ENCODE data around the gene PARD3B.

PARD3B gene

GRCh38 chr2:204886713-204887112 is 341.4 kb downstream of the PARD3B start:
- Histone ChIP-seq H4K20me1 (ENCODE audit: insufficient read depth, low read length) (no peaks in the 10 kb centered on the region), H3K36me3 (replicated peaks; ENCODE audit: insufficient read depth, low read length) (no peaks in the 10 kb centered on the region), H3K9ac (ENCODE audit: low read length) (no peak overlapping the region)

GRCh38 chr2:204888222-204888621 is 342.9 kb downstream of the PARD3B start:
- no peaks in the 10 kb centered on the region for H3K9me2 ChIP-seq (replicated peaks; ENCODE audit: insufficient read depth, low read length)
- H3K79me2 ChIP-seq (ENCODE audit: low read length): no peaks in the 10 kb centered on the region
- no peak overlapping the region for H3K9ac ChIP-seq (ENCODE audit: low read length)
- H2AFZ ChIP-seq (ENCODE audit: low read length): no peak overlapping the region
- H3K4me2 ChIP-seq (ENCODE audit: low read depth, low read length): no peak overlapping the region
- H3K4me3 ChIP-seq (ENCODE audit: low read length): no peak overlapping the region
- no peaks in the 10 kb centered on the region for H3K36me3 ChIP-seq (replicated peaks; ENCODE audit: insufficient read depth, low read length)
- no peaks in the 10 kb centered on the region for H3F3A ChIP-seq (ENCODE audit: insufficient read depth, low read length)
- TF ChIP-seq EZH2 (optimal IDR thresholded peaks at IDR 0.05; ENCODE audit: low read depth, low read length) (no peak), EZH2phosphoT487 (IDR thresholded peaks at IDR 0.05; ENCODE audit: low read length) (no peak)
- TF ChIP-seq, protein P1, sequence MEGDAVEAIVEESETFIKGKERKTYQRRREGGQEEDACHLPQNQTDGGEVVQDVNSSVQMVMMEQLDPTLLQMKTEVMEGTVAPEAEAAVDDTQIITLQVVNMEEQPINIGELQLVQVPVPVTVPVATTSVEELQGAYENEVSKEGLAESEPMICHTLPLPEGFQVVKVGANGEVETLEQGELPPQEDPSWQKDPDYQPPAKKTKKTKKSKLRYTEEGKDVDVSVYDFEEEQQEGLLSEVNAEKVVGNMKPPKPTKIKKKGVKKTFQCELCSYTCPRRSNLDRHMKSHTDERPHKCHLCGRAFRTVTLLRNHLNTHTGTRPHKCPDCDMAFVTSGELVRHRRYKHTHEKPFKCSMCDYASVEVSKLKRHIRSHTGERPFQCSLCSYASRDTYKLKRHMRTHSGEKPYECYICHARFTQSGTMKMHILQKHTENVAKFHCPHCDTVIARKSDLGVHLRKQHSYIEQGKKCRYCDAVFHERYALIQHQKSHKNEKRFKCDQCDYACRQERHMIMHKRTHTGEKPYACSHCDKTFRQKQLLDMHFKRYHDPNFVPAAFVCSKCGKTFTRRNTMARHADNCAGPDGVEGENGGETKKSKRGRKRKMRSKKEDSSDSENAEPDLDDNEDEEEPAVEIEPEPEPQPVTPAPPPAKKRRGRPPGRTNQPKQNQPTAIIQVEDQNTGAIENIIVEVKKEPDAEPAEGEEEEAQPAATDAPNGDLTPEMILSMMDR (IDR thresholded peaks at IDR 0.05; ENCODE audit: low read length): no peak
- no peaks in the 10 kb centered on the region for H3K27me3 ChIP-seq (replicated peaks; ENCODE audit: insufficient read depth, low read length)
- no peaks in the 10 kb centered on the region for H3K4me1 ChIP-seq (ENCODE audit: low read length)
- no peaks in the 10 kb centered on the region for H4K20me1 ChIP-seq (ENCODE audit: insufficient read depth, low read length)
- no peak overlapping the region for H3K27ac ChIP-seq (ENCODE audit: low read length)
- no peaks in the 10 kb centered on the region for H3K9me3 ChIP-seq (replicated peaks; ENCODE audit: insufficient read depth, low read length)
- DNase-seq: no peak

More at GRCh38 chr2:204886713-204887112, 341.4 kb downstream of the PARD3B start:
- no peak overlapping the region for H3K4me2 ChIP-seq (ENCODE audit: low read depth, low read length)
- no peak overlapping the region for H3K4me3 ChIP-seq (ENCODE audit: low read length)
- no peaks in the 10 kb centered on the region for H3K9me3 ChIP-seq (replicated peaks; ENCODE audit: insufficient read depth, low read length)
- no peak for DNase-seq
- TF ChIP-seq, protein P1 (IDR thresholded peaks at IDR 0.05; ENCODE audit: low read length): no peak
- TF ChIP-seq EZH2phosphoT487 (IDR thresholded peaks at IDR 0.05; ENCODE audit: low read length): no peak
- no peak for TF ChIP-seq EZH2 (optimal IDR thresholded peaks at IDR 0.05; ENCODE audit: low read depth, low read length)
- H3F3A ChIP-seq (ENCODE audit: insufficient read depth, low read length): no peaks in the 10 kb centered on the region
- H3K27me3 ChIP-seq (replicated peaks; ENCODE audit: insufficient read depth, low read length): no peaks in the 10 kb centered on the region
- H3K9me2 ChIP-seq (replicated peaks; ENCODE audit: insufficient read depth, low read length): no peaks in the 10 kb centered on the region
- no peak overlapping the region for H2AFZ ChIP-seq (ENCODE audit: low read length)
- no peaks in the 10 kb centered on the region for H3K4me1 ChIP-seq (ENCODE audit: low read length)
- no peaks in the 10 kb centered on the region for H3K79me2 ChIP-seq (ENCODE audit: low read length)
- H3K27ac ChIP-seq (ENCODE audit: low read length): no peak overlapping the region

DNA sequence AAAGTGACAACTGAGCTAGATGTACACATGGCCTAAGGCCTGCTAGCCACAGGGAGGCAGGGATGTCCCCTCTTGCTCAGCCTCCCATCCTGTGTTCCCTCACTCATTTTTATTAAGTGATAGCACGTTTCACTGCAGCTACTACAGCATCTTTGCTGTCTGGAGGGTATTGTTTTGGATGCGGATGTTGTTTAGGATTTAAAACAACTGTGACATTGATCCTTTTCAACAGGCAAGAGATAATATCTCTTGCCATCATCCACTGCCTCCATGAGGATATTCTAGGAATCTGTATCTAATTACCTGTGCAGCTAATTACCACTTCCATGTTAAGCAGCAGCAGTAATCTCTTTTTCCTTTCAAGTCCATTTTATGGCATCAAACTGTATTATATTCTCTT is 345.4 kb downstream of the PARD3B start:
- H3K4me2 ChIP-seq (ENCODE audit: low read depth, low read length): no peak overlapping the region
- no peaks in the 10 kb centered on the region for H3K4me1 ChIP-seq (ENCODE audit: low read length)
- no peak for DNase-seq
- no peak overlapping the region for H3K9ac ChIP-seq (ENCODE audit: low read length)
- H3K27me3 ChIP-seq (replicated peaks; ENCODE audit: insufficient read depth, low read length): no peaks in the 10 kb centered on the region
- no peaks in the 10 kb centered on the region for H3F3A ChIP-seq (ENCODE audit: insufficient read depth, low read length)
- no peak overlapping the region for H3K4me3 ChIP-seq (ENCODE audit: low read length)
- H4K20me1 ChIP-seq (ENCODE audit: insufficient read depth, low read length): no peaks in the 10 kb centered on the region
- no peaks in the 10 kb centered on the region for H3K9me2 ChIP-seq (replicated peaks; ENCODE audit: insufficient read depth, low read length)
- no peaks in the 10 kb centered on the region for H3K36me3 ChIP-seq (replicated peaks; ENCODE audit: insufficient read depth, low read length)
- H3K9me3 ChIP-seq (replicated peaks; ENCODE audit: insufficient read depth, low read length): no peaks in the 10 kb centered on the region
- no peak overlapping the region for H2AFZ ChIP-seq (ENCODE audit: low read length)
- H3K79me2 ChIP-seq (ENCODE audit: low read length): no peaks in the 10 kb centered on the region
- no peak overlapping the region for H3K27ac ChIP-seq (ENCODE audit: low read length)
- no peak for TF ChIP-seq EZH2 (optimal IDR thresholded peaks at IDR 0.05; ENCODE audit: low read depth, low read length)
- TF ChIP-seq, protein P1 (IDR thresholded peaks at IDR 0.05; ENCODE audit: low read length): no peak
- no peak for TF ChIP-seq EZH2phosphoT487 (IDR thresholded peaks at IDR 0.05; ENCODE audit: low read length)

Data from MM.1S (cell line).